Kidney epithelial cell (primary cell): ENCODE data around the gene BTBD9. TPM values are rescaled to one million over a fixed set of nuclear protein-coding genes. Genes with fewer than 3 reads are reported as not detected.
"Not testable (repeated sequence)": the region's sequence is repeated elsewhere in the genome, so short reads cannot be mapped to it uniquely, and the experiment has no call there.

ENCODE experiments used
- DNase-seq: peaks from one replicate; pipeline ENCODE4 v3.0.0-alpha.2; 2010; ENCODE audit warnings: low read depth
- H3K27me3 ChIP-seq: 2 replicates; pipeline ENCODE4 v1.6.0; 2011; ENCODE audit warnings: low read length; ENCODE audit not compliant: control insufficient read depth, insufficient read depth
- H3K36me3 ChIP-seq: 2 replicates; pipeline ENCODE4 v1.5.1; 2011; ENCODE audit warnings: low read length; ENCODE audit not compliant: control insufficient read depth, insufficient read depth
- H3K4me3 ChIP-seq: 2 replicates; pipeline ENCODE4 v1.5.1; 2011; ENCODE audit warnings: low read depth, mild to moderate bottlenecking, control low read depth, low read length
- total RNA-seq: library from RNA; depleted of rRNA; stranded (reverse); fragments of >200 nt; gene quantifications from 2 replicates; pipeline ENCODE4 v1.2.3, GENCODE V29; 2015
- TF ChIP-seq, protein P1 (sequence below): IDR thresholded peaks from 2 replicates; pipeline ENCODE4 v1.5.1; 2011; ENCODE audit warnings: mild to moderate bottlenecking, moderate library complexity, low read length, control low read depth, inconsistent platforms; ENCODE audit not compliant: insufficient read depth, poor library complexity, severe bottlenecking

Gene BTBD9
- total RNA-seq, 1 donor from 2014 or later: 7.3 TPM

- TF ChIP-seq, protein P1, sequence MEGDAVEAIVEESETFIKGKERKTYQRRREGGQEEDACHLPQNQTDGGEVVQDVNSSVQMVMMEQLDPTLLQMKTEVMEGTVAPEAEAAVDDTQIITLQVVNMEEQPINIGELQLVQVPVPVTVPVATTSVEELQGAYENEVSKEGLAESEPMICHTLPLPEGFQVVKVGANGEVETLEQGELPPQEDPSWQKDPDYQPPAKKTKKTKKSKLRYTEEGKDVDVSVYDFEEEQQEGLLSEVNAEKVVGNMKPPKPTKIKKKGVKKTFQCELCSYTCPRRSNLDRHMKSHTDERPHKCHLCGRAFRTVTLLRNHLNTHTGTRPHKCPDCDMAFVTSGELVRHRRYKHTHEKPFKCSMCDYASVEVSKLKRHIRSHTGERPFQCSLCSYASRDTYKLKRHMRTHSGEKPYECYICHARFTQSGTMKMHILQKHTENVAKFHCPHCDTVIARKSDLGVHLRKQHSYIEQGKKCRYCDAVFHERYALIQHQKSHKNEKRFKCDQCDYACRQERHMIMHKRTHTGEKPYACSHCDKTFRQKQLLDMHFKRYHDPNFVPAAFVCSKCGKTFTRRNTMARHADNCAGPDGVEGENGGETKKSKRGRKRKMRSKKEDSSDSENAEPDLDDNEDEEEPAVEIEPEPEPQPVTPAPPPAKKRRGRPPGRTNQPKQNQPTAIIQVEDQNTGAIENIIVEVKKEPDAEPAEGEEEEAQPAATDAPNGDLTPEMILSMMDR: no peak
- Histone ChIP-seq H3K27me3 (no peaks in the 10 kb centered on the region), H3K36me3 (no peaks in the 10 kb centered on the region), H3K4me3 (no peak overlapping the region)
- DNase-seq: no peak
Measured at GRCh38 chr6:38634518-38634917, 5.2 kb downstream of the BTBD9 start.

DNA sequence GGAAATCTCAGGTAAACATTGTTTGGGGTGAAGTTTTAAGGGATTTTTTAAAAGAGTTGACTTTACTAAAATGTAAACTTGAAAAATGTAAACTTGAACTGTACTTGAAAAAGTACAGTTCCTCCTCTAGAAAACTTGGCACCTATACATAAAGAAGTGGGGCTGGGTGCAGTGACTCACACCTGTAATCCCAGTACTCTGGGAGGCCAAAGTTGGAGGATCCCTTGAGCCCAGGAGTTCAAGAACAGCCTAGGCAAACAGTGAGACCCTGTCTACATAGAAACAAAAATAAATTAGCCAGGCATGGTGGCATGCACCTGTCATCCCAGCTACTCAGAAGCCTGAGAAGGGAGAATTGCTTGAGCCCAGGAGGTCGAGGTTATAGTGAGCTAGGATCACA is 7.2 kb downstream of the BTBD9 start:
- TF ChIP-seq, protein P1: no peak

DNA sequence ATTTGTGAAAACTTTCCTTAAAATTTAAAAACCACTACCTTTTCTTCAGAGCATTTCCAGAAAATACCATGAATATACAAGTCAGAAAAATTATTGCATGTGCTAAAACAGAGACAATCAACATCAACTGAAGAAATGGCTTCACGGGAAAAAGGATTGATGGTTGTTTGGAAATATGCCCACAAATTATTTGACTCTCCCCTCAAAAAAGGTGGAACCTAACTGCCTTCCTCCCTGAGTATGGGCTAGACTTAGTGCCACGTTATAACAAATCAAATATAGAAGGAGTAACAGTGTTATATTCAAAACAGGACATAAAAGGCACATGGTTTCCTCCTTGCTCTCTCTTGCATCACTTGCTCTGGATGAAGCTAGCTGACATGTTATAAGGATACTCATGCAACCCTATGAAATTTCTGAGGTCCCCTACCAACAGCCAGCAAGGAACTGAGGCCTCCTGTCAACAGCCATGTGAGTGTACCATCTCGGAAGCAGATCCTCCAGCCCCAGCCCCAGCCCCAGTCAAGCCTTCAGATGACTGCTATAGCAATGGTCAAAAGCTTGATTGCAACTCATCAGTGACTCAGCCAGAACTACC is 8.4 kb downstream of the BTBD9 start:
- no peak for DNase-seq
- TF ChIP-seq, protein P1: no peak
- H3K27me3 ChIP-seq: no peaks in the 10 kb centered on the region

More for the DNA sequence above, 7.2 kb downstream of the BTBD9 start:
- DNase-seq: no peak
- H3K4me3 ChIP-seq: no peak overlapping the region
- H3K36me3 ChIP-seq: no peaks in the 10 kb centered on the region
- no peaks in the 10 kb centered on the region for H3K27me3 ChIP-seq

DNA sequence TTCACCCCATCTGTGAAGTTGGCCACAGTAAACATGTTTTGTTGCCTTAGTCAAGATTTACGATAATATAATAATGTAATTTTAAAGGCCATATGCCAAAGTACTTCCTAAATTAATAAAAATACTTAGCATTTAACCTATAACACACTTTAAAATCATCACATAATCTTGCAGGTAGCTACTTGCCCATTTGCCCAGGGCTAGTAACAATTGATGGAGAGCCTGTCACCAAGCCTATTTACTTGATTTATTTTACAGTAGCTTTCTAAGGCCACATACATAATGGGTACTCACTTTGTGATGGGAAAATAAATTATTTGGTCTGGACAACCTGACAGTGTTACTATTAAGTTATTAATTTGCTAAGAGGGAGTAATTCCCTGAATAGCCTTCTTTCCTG is 14.5 kb downstream of the BTBD9 start:
- Histone ChIP-seq H3K4me3 (no peak overlapping the region), H3K36me3 (no peaks in the 10 kb centered on the region), H3K27me3 (no peaks in the 10 kb centered on the region)
- TF ChIP-seq, protein P1: no peak
- DNase-seq: no peak

More for the DNA sequence above, 8.4 kb downstream of the BTBD9 start:
- H3K4me3 ChIP-seq: no peak overlapping the region
- no peaks in the 10 kb centered on the region for H3K36me3 ChIP-seq

DNA sequence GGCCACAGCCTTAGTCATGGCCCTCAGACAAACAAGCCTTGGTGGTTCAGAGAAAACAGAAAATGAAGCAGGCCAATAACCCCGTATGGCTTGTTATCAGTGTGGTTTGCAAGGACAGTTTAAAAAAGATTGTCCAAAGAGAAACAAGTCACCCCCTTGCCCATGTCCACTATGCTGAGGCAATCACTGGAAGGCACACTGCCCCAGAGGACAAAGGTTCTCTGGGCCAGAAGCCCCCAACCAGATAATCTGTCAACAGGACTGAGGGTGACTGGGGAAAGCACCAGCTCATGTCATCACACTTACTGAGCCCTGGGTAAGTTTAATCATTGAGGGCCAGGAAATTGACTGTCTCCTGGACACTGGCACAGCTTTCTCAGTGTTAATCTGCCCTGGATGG is 20.4 kb downstream of the BTBD9 start:
- H3K4me3 ChIP-seq, H3K27me3 ChIP-seq, H3K36me3 ChIP-seq, DNase-seq: not testable (repeated sequence)

DNA sequence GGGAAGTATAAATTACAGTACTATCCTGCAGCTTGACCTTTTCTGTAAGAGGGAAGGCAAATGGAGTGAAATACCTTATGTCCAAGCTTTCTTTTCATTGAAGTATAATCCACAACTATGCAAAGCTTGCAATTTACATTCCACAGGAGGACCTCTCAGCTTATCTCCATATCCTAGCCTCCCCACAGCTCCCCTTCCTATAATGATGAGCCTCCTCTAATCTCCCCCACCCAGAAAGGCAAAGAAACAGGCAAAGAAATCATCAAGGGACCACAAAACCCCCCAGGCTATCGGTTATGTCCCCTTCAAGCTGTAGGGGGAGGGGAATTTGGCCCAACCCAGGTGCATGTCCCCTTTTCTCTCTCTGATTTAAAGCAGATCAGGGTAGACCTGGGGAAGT is 21.4 kb downstream of the BTBD9 start:
- not testable (repeated sequence) for H3K36me3 ChIP-seq, H3K4me3 ChIP-seq, DNase-seq, H3K27me3 ChIP-seq

- H3K27me3 ChIP-seq: no peaks in the 10 kb centered on the region
- DNase-seq: no peak
- H3K4me3 ChIP-seq: no peak overlapping the region
- TF ChIP-seq, protein P1: no peak
- no peaks in the 10 kb centered on the region for H3K36me3 ChIP-seq
Measured at GRCh38 chr6:38617856-38618255, 21.9 kb downstream of the BTBD9 start.
